Stimulated activated naive CD8-positive, alpha-beta T cell treated with anti-CD3 and anti-CD28 coated beads, Interleukin-15, Interleukin-2, amounts not matched to agents 100 ng/mL and 50 ng/mL, for 24 hours (primary cell): ENCODE measurements around the gene APPL2.
"Not testable (repeated sequence)": the region's sequence is repeated elsewhere in the genome, so short reads cannot be mapped to it uniquely, and the experiment has no call there.

ENCODE experiments used
- H3K27ac Mint-ChIP-seq: one replicate; pipeline ENCODE4 v1.8.0; 2021; ENCODE audit warnings: mild to moderate bottlenecking, mixed read lengths
- H3K27me3 Mint-ChIP-seq: one replicate; pipeline ENCODE4 v1.8.0; 2021; ENCODE audit warnings: mixed read lengths
- H3K36me3 Mint-ChIP-seq: one replicate; pipeline ENCODE4 v1.8.0; 2021; ENCODE audit warnings: low read depth, mixed read lengths
- H3K4me1 Mint-ChIP-seq: one replicate; pipeline ENCODE4 v1.8.0; 2021; ENCODE audit warnings: low read depth, mixed read lengths
- H3K4me3 Mint-ChIP-seq: one replicate; pipeline ENCODE4 v1.8.0; 2021; ENCODE audit warnings: mild to moderate bottlenecking, mixed read lengths
- H3K9me3 Mint-ChIP-seq: one replicate; pipeline ENCODE4 v1.8.0; 2021; ENCODE audit warnings: mixed read lengths

Gene APPL2

DNA sequence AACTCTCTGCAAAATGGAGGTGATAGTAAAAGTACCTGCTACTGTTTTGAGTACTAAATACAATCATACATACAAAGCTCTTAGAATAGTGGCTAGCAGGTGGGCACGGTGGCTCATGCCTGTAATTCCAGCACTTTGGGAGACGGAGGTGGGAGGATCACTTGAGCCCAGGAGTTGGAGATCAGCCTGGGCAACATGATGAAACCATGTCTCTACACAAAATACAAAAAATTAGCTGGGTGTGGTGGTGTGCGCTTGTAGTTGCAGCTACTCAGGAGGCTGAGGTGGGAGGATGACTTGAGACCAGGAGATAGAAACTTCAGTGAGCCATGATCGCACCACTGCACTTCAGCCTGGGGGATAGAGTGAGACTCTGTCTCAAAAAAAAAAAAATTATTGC is 28.8 kb upstream of the APPL2 start:
- Mint-ChIP-seq H3K36me3 (no peaks in the 10 kb centered on the region), H3K4me1 (no peaks in the 10 kb centered on the region), H3K4me3 (no peak overlapping the region), H3K9me3 (no peaks in the 10 kb centered on the region), H3K27ac (no peak overlapping the region), H3K27me3 (peaks cover 15% of the 10 kb centered on the region)

DNA sequence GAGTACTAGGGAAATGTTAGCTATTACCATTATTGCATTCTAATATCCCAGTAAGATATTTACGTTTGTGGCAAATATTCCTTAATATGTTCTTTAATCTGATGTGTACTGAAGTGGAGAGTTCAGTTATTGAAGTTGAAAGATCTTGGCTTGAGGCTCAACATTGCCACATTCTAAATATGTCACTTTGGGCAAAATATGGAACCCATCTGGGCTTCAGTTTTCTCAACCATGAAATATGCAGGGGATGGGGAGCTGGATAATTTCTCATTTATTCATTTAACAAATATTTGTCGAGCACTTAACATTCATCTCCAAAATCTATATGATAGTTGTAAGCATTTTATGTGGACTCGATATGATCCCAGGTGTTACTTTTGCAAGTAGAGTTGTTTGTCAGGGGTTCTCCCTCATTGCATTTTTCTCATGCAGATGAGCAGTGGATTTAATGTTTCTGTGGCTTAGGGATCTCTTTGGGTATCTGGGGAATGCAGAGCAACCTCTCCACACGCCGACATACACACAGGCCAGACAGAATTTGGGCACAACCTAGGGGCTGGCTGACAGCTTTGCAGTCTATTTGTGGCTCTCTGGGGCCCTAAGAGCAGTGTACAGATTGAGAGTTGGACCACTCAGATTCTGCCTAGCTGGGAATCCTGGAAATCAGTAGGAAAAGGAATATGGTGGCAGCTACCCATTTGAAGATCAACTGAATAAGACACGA is 26.6 kb upstream of the APPL2 start:
- Mint-ChIP-seq H3K27me3 (peaks cover 15% of the 10 kb centered on the region), H3K4me1 (no peaks in the 10 kb centered on the region), H3K27ac (no peak overlapping the region), H3K4me3 (no peak overlapping the region), H3K36me3 (no peaks in the 10 kb centered on the region), H3K9me3 (no peaks in the 10 kb centered on the region)

DNA sequence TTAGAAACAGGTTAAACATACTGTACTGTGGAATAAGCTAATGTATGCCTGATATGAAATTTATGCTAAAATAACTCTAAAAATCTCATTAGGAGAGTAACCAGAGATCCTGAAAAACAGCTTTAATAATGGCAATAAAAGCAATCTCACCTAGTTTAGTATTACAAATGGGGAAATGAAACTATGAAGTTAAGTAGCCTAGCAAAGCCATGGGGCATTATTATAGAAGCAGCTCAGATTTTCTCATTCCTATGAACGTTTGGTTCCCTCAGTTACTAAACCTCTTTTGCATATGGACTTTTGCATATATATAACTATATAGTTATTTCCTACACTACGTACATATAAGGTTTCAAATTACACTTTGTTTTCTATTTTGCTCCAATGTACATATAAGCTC is 25.0 kb upstream of the APPL2 start:
- Mint-ChIP-seq H3K27me3 (peaks cover 15% of the 10 kb centered on the region), H3K4me3 (no peak overlapping the region), H3K36me3 (no peaks in the 10 kb centered on the region), H3K4me1 (peaks cover 3% of the 10 kb centered on the region), H3K9me3 (no peaks in the 10 kb centered on the region), H3K27ac (no peak overlapping the region)

DNA sequence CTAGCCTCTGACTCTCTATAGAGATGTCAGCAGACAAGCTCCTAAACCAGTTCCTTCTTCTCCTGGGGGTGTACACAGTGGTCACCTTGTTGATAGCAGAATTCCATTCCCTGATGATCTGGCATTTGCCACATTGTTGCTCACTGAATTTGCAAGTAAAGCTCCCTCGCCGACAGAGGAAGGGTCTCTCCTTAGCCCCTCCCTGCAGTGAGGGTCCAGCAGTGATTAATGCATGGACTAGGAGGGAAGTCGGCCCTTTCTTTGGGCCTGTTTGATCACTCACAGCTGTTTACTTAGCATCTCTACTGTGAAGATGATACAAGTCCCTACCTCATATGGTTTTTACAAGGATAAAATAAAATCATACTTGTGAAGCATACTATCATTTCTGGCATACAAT is 23.3 kb upstream of the APPL2 start:
- no peak overlapping the region for H3K27ac Mint-ChIP-seq
- peaks cover 15% of the 10 kb centered on the region for H3K27me3 Mint-ChIP-seq

DNA sequence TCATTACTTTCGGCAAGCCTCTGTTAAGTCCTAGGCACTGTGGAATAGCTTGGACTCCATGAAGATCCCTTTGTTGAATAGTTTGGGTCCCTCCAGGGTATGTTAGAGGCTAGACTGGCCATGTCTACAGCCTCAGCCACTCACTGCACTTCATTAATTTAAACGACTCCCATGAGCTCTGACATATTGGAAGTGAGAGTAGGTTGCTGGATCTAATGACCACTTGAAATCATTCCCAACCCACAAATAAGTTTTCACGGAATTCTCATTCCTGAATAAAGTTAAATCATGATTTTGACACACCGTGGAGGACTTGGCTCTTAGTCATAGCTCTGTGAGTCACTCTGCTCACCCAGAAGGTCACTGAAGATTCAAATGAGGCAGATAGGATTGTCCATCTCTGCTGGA is 21.4 kb upstream of the APPL2 start:
- H3K36me3 Mint-ChIP-seq: no peaks in the 10 kb centered on the region
- H3K4me3 Mint-ChIP-seq: no peak overlapping the region
- no peaks in the 10 kb centered on the region for H3K9me3 Mint-ChIP-seq
- H3K27me3 Mint-ChIP-seq: peaks cover 11% of the 10 kb centered on the region
- no peak overlapping the region for H3K27ac Mint-ChIP-seq
- H3K4me1 Mint-ChIP-seq: peaks cover 5% of the 10 kb centered on the region

More for the DNA sequence above, 23.3 kb upstream of the APPL2 start:
- no peaks in the 10 kb centered on the region for H3K36me3 Mint-ChIP-seq
- H3K4me1 Mint-ChIP-seq: peaks cover 5% of the 10 kb centered on the region
- H3K4me3 Mint-ChIP-seq: no peak overlapping the region
- H3K9me3 Mint-ChIP-seq: no peaks in the 10 kb centered on the region

DNA sequence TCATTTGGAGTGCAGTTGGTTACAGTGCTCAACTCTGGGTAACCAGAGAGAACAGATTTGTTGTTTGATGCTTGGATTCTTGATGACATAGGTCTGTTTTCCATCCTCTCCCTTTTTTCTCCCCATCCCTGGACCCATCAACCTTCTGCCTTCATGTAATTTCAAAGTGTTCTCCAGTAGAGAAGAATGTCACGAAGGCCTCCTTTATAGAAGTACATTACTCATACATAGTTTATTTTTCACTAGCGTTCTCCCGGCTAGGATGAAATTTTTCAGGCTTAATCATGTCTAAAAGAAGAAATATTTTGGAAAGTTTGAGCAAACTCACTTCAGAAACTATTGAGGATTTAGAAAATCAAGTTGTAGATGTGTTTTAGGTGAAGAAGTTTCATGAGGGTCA is 20.9 kb upstream of the APPL2 start:
- Mint-ChIP-seq H3K4me1 (peaks cover 5% of the 10 kb centered on the region), H3K36me3 (no peaks in the 10 kb centered on the region), H3K9me3 (no peaks in the 10 kb centered on the region), H3K4me3 (no peak overlapping the region), H3K27ac (no peak overlapping the region), H3K27me3 (peaks cover 10% of the 10 kb centered on the region)

DNA sequence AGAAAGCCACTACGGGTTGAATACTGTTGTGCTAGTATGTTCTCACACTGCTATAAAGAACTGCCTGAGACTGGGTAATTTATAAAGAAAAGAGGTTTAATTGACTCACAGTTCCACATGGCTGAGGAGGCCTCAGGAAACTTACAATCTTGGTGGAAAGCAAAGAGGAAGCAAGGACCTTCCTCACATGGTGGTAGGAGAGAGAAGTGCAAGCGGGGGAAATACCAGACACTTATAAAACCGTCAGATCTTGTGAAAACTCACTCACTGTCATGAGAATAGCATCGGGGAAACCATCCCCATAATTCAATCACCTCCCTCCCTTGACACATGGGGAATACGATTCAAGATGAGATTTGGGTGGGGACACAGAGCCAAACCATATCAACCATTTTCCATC is 20.5 kb upstream of the APPL2 start:
- not testable (repeated sequence) for H3K4me1 Mint-ChIP-seq, H3K9me3 Mint-ChIP-seq, H3K4me3 Mint-ChIP-seq, H3K36me3 Mint-ChIP-seq, H3K27me3 Mint-ChIP-seq, H3K27ac Mint-ChIP-seq

DNA sequence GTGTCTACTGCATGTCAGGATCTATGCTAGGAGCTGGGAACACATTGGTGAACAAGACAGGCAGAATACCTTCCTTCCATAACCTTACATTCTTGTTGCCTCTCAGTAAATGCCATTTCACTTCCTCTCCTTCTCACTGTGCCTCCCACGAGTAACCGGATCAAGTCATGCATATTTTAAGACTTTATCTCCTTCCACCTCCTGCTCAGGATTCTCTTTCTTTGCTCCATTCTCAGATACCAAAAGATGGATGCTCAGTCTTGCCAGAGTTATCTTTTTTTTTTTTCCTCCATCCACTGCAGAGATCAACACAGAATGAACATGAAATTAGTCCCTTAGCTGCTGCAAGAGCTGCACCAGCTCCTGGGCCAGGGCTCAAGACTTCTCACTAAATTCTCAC is 20.0 kb upstream of the APPL2 start:
- H3K9me3 Mint-ChIP-seq: no peaks in the 10 kb centered on the region
- H3K27ac Mint-ChIP-seq: no peak overlapping the region
- H3K36me3 Mint-ChIP-seq: no peaks in the 10 kb centered on the region
- H3K4me1 Mint-ChIP-seq: peaks cover 5% of the 10 kb centered on the region
- peaks cover 5% of the 10 kb centered on the region for H3K27me3 Mint-ChIP-seq
- H3K4me3 Mint-ChIP-seq: no peak overlapping the region

DNA sequence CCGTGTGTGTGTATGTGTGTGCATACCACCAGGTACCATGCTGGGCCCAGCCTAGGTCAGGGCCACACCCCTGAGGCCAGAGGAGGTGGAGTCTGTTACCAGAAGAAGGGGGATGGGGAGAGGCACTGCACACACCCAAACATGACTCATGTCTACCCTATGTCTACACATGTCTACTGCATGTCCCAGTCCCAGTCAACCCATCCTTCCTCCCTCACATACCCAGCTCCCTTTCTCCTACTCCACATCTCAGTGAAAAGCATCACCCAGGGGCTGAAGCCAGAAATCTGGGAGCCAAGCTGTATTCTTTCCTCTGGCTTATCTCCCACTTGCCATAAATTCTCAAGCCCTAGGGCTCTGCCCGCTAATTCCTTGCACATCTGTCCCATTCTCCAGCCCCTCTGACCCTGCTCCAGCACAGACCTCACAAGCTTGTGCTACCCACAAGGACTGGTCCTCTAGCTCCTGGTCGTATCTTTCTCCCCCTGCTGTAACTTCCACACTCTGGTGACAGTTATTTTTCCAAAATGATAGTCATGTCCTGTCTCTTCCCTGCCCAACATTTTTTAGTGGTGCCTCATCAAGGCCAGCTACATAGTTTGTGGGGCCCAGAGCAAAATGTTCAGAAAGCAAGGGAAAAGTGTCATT is 18.0 kb upstream of the APPL2 start:
- Mint-ChIP-seq H3K4me1 (peaks cover 5% of the 10 kb centered on the region), H3K27ac (no peak overlapping the region), H3K4me3 (no peak overlapping the region), H3K36me3 (no peaks in the 10 kb centered on the region), H3K27me3 (no peaks in the 10 kb centered on the region), H3K9me3 (no peaks in the 10 kb centered on the region)

DNA sequence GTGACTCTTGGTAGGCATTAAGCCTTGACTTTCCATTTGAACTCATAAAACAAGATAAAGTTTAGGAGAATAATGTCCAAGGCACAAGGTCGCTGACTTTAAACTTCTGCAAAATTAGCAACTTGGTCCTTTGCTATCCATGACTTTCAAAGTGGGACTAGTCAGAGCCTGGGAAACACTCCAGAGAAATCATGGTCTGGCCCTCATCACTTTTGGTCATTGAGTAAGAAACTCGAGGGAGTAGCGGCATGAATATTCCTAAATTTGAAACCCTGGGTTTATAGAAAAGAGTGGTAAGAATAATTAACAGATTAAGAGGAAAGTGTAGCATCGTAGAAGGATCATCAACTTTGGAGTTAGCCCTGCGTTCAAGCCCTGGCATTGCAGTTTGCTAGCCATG is 16.9 kb upstream of the APPL2 start:
- Mint-ChIP-seq H3K4me3 (no peak overlapping the region), H3K4me1 (peaks cover 5% of the 10 kb centered on the region), H3K9me3 (no peaks in the 10 kb centered on the region), H3K27ac (no peak overlapping the region), H3K36me3 (no peaks in the 10 kb centered on the region), H3K27me3 (no peaks in the 10 kb centered on the region)

DNA sequence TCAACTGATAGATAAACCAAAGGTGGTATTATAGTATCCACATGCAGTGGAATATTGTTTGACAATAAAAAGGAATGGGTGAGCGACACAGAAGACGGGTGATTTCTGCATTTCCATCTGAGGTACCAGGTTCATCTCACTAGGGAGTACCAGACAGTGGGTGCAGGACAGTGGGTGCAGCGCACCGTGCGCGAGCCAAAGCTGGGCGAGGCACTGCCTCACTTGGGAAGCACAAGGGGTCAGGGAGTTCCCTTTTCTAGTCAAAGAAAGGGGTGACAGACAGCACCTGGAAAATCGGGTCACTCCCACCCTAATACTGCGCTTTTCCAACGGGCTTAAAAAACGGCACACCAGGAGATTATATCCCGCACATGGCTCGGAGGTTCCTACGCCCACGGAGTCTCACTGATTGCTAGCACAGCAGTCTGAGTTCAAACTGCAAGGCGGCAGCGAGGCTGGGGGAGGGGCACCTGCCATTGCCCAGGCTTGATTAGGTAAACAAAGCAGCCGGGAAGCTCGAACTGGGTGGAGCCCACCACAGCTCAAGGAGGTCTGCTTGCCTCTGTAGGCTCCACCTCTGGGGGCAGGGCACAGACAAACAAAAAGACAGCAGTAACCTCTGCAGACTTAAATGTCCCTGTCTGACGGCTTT is 9.9 kb upstream of the APPL2 start:
- not testable (repeated sequence) for H3K27me3 Mint-ChIP-seq, H3K36me3 Mint-ChIP-seq, H3K27ac Mint-ChIP-seq, H3K4me1 Mint-ChIP-seq, H3K9me3 Mint-ChIP-seq, H3K4me3 Mint-ChIP-seq

DNA sequence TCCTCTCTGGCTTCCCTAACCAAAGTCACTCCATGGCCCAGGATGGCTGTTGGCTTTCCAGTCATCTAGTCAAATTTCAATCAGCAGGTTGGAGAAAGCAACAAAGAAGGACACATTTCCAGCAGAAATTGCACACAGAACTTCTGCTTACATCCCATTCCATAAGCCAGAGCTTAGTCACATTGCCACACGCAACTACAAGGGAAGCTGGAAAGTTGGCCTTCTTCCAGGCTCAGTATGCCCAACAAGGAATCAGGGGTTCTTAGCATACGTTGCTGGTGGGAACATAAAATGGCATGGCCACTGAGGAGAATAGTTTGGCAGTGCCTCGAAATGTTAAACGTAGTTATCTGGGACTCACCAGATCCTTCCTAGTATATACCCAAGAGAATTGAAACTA is 9.3 kb upstream of the APPL2 start:
- Mint-ChIP-seq H3K4me1 (no peaks in the 10 kb centered on the region), H3K4me3 (no peak overlapping the region), H3K36me3 (no peaks in the 10 kb centered on the region), H3K27ac (no peak overlapping the region), H3K9me3 (no peaks in the 10 kb centered on the region), H3K27me3 (peaks cover 4% of the 10 kb centered on the region)

DNA sequence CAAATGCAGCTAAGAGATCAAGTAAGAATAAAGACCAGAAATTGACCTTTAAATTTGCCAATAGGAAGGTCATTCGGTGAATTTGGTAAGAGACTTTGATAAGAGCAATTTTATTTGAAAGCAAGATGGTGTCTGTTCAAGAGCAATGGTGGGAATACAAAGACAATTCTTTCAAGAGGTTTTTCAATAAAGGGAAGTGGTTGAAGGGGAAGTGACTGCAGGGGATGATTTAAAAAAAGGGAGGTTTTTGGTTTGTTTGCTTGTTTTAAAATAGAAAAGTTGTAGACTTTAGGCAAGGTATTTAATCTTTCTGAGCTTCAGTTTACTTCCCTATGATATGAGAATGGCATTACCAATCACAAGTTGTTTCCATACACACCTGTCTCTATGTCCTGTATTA is 4.3 kb upstream of the APPL2 start:
- Mint-ChIP-seq H3K36me3 (no peaks in the 10 kb centered on the region), H3K4me3 (no peak overlapping the region), H3K27ac (no peak overlapping the region), H3K4me1 (peaks cover 8% of the 10 kb centered on the region), H3K27me3 (no peaks in the 10 kb centered on the region), H3K9me3 (no peaks in the 10 kb centered on the region)

DNA sequence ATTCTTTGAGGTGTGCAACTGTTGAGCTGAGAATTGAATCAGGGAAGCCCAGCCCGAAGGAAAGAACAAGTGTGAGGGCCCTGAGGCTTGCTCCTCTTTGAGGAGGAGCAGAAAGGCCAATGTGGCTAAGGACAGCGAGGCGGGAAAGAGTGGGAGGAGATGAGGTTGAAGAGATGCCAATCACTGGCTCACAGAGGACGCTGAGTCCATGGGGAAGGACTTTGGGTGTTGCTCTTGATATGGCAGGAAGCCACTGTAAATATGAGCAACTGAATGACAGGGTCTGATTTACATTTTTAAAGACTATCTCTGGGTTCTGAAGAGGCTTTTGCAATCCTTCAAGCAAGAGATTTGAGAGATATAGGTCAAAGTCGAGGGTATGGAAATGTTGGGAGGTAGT is 3.3 kb upstream of the APPL2 start:
- Mint-ChIP-seq H3K4me1 (peaks cover 17% of the 10 kb centered on the region), H3K27ac (no peak overlapping the region), H3K4me3 (no peak overlapping the region), H3K9me3 (no peaks in the 10 kb centered on the region), H3K36me3 (no peaks in the 10 kb centered on the region), H3K27me3 (no peaks in the 10 kb centered on the region)

DNA sequence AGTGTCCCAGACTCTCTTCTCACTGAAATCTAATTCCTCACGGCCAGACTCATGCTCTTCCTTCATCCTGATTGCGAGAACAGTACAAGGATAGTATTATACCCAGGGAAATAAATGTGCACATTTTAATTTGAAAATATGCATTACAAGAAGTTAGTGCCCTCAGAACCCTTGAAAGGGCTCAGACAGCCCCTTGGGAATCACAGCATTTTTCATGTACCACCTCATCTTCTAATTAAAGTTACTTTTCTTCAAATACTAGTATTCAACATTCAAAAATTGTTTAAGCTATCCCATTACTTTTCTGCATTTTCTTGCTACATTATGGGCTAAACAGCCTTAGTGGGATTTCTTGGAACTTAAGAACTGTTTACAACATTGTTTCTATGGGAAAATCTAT is 1.7 kb upstream of the APPL2 start:
- Mint-ChIP-seq H3K36me3 (no peaks in the 10 kb centered on the region), H3K4me3 (no peak overlapping the region), H3K9me3 (no peaks in the 10 kb centered on the region), H3K27ac (no peak overlapping the region), H3K27me3 (no peaks in the 10 kb centered on the region), H3K4me1 (peaks cover 34% of the 10 kb centered on the region)
